ENCODE results near the gene DYNC1LI2.

The DYNC1LI2 gene

GRCh38 chr16:66676599-66676998 is 74.8 kb downstream of the DYNC1LI2 start:
- no peak overlapping the region for H3K4me3 ChIP-seq
- no peak overlapping the region for H3K27ac ChIP-seq

GRCh38 chr16:66673691-66674090 is 77.7 kb downstream of the DYNC1LI2 start:
- no peak overlapping the region for H3K4me3 ChIP-seq
- no peak overlapping the region for H3K27ac ChIP-seq

Data from skin epidermis (tissue), 12 donors.